HCT116 (cell line): Measurements from ENCODE around the gene SLCO4A1.

Source experiments
- CTCF ChIP-seq, 3 experiments: fragments of 200-600 bp in 1 of 3; sonication (generic) in 1 of 3; IDR thresholded peaks in 2 of 3; conservative IDR thresholded peaks in 1 of 3; 2 replicates each; pipeline ENCODE4 v1.5.1; 2012 to 2017; ENCODE audit warnings: low read depth in 2 of 3, low read length in 2 of 3, antibody characterized with exemption in 1 of 3, borderline replicate concordance in 1 of 3, control low read depth in 1 of 3, mild to moderate bottlenecking in 1 of 3, mixed read lengths in 1 of 3, mixed run types in 1 of 3, moderate library complexity in 1 of 3; ENCODE audit not compliant: insufficient read depth in 1 of 3
- EZH2 ChIP-seq: fragments of 200-600 bp; sonication (generic); IDR thresholded peaks from 2 replicates; pipeline ENCODE4 v1.6.1; 2017; ENCODE audit warnings: antibody characterized with exemption, mixed run types
- YY1 ChIP-seq: IDR thresholded peaks from 2 replicates; pipeline ENCODE4 v1.6.1; 2011; ENCODE audit warnings: low read length, low read depth, moderate library complexity, mild to moderate bottlenecking; ENCODE audit not compliant: insufficient replicate concordance; ENCODE audit errors: extremely low read depth
- ZBTB33 ChIP-seq: IDR thresholded peaks from 2 replicates; pipeline ENCODE4 v1.6.1; 2011; ENCODE audit warnings: mild to moderate bottlenecking, low read length, moderate library complexity; ENCODE audit not compliant: insufficient replicate concordance; ENCODE audit errors: extremely low read depth

GRCh38 chr20:62675156-62675876 lies 33.0 kb downstream of the SLCO4A1 start:
- TF ChIP-seq EZH2 = no peak
- TF ChIP-seq CTCF (IDR thresholded peaks at IDR 0.05 in 2 of 3, conservative IDR thresholded peaks at IDR 0.05 in 1 of 3; ENCODE audit: borderline replicate concordance in 1 of 3, insufficient read depth in 1 of 3, low read depth in 2 of 3, low read length in 2 of 3) = no peak
- TF ChIP-seq ZBTB33 = no peak
- TF ChIP-seq YY1 = no peak
